22Rv1 (cell line): ENCODE data around the gene FBXL20.
"Not testable (repeated sequence)": the region's sequence is repeated elsewhere in the genome, so short reads cannot be mapped to it uniquely, and the experiment has no call there.

Experiments used
- CTCF ChIP-seq: fragments of 450-650 bp; IDR thresholded peaks from 2 replicates; pipeline ENCODE4 v1.5.1; 2017; ENCODE audit warnings: mild to moderate bottlenecking
- ZFX ChIP-seq: fragments of 450-650 bp; IDR thresholded peaks from 2 replicates; pipeline ENCODE4 v1.6.1; 2017; ENCODE audit warnings: antibody characterized with exemption, borderline replicate concordance

GRCh38 chr17:39292546-39292945 lies 108.9 kb downstream of the FBXL20 start:
- TF ChIP-seq CTCF, ZFX: not testable (repeated sequence)
